DOHH2 (cell line): ENCODE data around the gene DENND1A.

ENCODE experiments used
- CTCF ChIP-seq: fragments of 200-600 bp; sonication (generic); IDR thresholded peaks from one replicate; pipeline ENCODE4 v1.5.1; 2014; ENCODE audit warnings: antibody characterized with exemption, mild to moderate bottlenecking, low read depth, low read length; ENCODE audit not compliant: poor library complexity, severe bottlenecking
- EZH2phosphoT487 ChIP-seq: fragments of 200-600 bp; sonication (generic); IDR thresholded peaks from 2 replicates; pipeline ENCODE4 v1.6.1; 2017; ENCODE audit warnings: borderline replicate concordance, mild to moderate bottlenecking, antibody characterized with exemption, low read length, moderate library complexity, mixed read lengths

GRCh38 chr9:123490688-123491087, 439.2 kb downstream of the DENND1A start:
- no peak for TF ChIP-seq CTCF
- TF ChIP-seq EZH2phosphoT487, result no peak
